HCT116 (cell line): ENCODE measurements around the gene ZNF804A. TPM values are rescaled to one million over a fixed set of nuclear protein-coding genes. Genes with fewer than 3 reads are reported as not detected.

Experiments used
- ATAC-seq: fragments of 200-7000 bp; cut with Tn5 transposase; 2 replicates; pipeline ENCODE4 v1.9.1; 2020; ENCODE audit warnings: mild to moderate bottlenecking, moderate library complexity
- BruUV-seq: library from RNA; stranded (reverse); fragments of 400-500 nt; replicated peaks from 2 replicates; lab custom pipeline; 2021; lab: Mats Ljungman, UMichigan
- CTCF ChIA-PET: fragments of 300-600 bp; sonication (Branson Sonifier 250); formaldehyde crosslinking; loops from one replicate; lab custom pipeline; 2021; ENCODE audit warnings: antibody characterized with exemption; lab: Charles Lee
- POLR2A ChIA-PET: fragments of 300-600, 350-600 bp; sonication (Branson Sonifier 250); formaldehyde crosslinking; loops from one replicate; lab custom pipeline; 2021; ENCODE audit warnings: antibody characterized with exemption; lab: Charles Lee
- RAD21 ChIA-PET, 2 experiments: fragments of 300-600 bp; sonication (Branson Sonifier 250); formaldehyde crosslinking; loops; one replicate each; lab custom pipeline; 2023; ENCODE audit warnings: low total read pairs in 2 of 2; ENCODE audit not compliant: uncharacterized antibody in 2 of 2, unreplicated experiment in 2 of 2, low non-redundant PET in 1 of 2; lab: Charles Lee
- DNase-seq: peaks from one replicate; pipeline ENCODE4 v3.0.0-alpha.2; 2010; ENCODE audit warnings: low read depth, low spot score
- H2AFZ ChIP-seq: fragments of 200-600 bp; shearing (Covaris generic), sonication (generic); 2 replicates; pipeline ENCODE4 v1.6.1; 2017; ENCODE audit warnings: low read depth, mixed run types, mixed read lengths, antibody characterized with exemption, low read length; ENCODE audit not compliant: poor library complexity, severe bottlenecking
- H3K27ac ChIP-seq: 2 replicates; pipeline ENCODE4 v1.5.1; 2012; ENCODE audit warnings: low read depth, low read length
- H3K27me3 ChIP-seq: fragments of 200-600 bp; sonication (generic); 2 replicates; pipeline ENCODE4 v1.6.1; 2016; ENCODE audit warnings: mixed run types, low read length, mixed read lengths; ENCODE audit not compliant: insufficient read depth
- H3K36me3 ChIP-seq, 2 experiments: fragments of 200-500 bp in 1 of 2; fragments of 200-600 bp in 1 of 2; sonication (Bioruptor generic) in 1 of 2; sonication (generic) in 1 of 2; 2 replicates each; pipeline versions ENCODE4 v1.5.1 to v1.6.1; 2014 to 2016; ENCODE audit warnings: low read length in 2 of 2, inconsistent platforms in 1 of 2, mixed read lengths in 1 of 2, mixed run types in 1 of 2; ENCODE audit not compliant: insufficient read depth in 2 of 2, control insufficient read depth in 1 of 2
- H3K4me1 ChIP-seq, 2 experiments: fragments of 200-600 bp in 1 of 2; sonication (generic) in 1 of 2; 2 replicates each; pipeline versions ENCODE4 v1.5.1 to v1.6.1; 2012 to 2017; ENCODE audit warnings: low read length in 2 of 2, inconsistent platforms in 1 of 2, mild to moderate bottlenecking in 1 of 2, mixed read lengths in 1 of 2, mixed run types in 1 of 2, moderate library complexity in 1 of 2; ENCODE audit not compliant: insufficient read depth in 2 of 2, control insufficient read depth in 1 of 2
- H3K4me2 ChIP-seq: fragments of 200-600 bp; sonication (generic); 2 replicates; pipeline ENCODE4 v1.6.1; 2017; ENCODE audit warnings: mixed run types, low read length, mixed read lengths
- H3K4me3 ChIP-seq, 2 experiments: fragments of 200-600 bp in 1 of 2; sonication (generic) in 1 of 2; replicated peaks in 1 of 2; 2 replicates each; pipeline ENCODE4 v1.5.1; 2011 to 2016; ENCODE audit warnings: low read length in 2 of 2, control low read depth in 1 of 2, low read depth in 1 of 2, mild to moderate bottlenecking in 1 of 2, mixed read lengths in 1 of 2, mixed run types in 1 of 2
- H3K79me2 ChIP-seq: fragments of 200-600 bp; sonication (generic); 2 replicates; pipeline ENCODE4 v1.6.1; 2017; ENCODE audit warnings: mild to moderate bottlenecking, mixed run types, low read length, moderate library complexity, mixed read lengths; ENCODE audit not compliant: insufficient read depth
- H3K9ac ChIP-seq: fragments of 200-600 bp; sonication (generic); 2 replicates; pipeline ENCODE4 v1.6.1; 2016; ENCODE audit warnings: low read length, mixed read lengths
- H3K9me2 ChIP-seq: fragments of 200-600 bp; sonication (generic), shearing (Covaris generic); 2 replicates; pipeline ENCODE4 v1.6.1; 2017; ENCODE audit warnings: mixed run types, mild to moderate bottlenecking, moderate library complexity; ENCODE audit not compliant: insufficient read depth
- H3K9me3 ChIP-seq, 2 experiments: fragments of 200-500 bp in 1 of 2; fragments of 200-600 bp in 1 of 2; sonication (Bioruptor generic) in 1 of 2; sonication (generic) in 1 of 2; 2 replicates each; pipeline ENCODE4 v1.6.1; 2014 to 2017; ENCODE audit warnings: low read length in 2 of 2, mixed read lengths in 2 of 2, inconsistent platforms in 1 of 2, low read depth in 1 of 2, mild to moderate bottlenecking in 1 of 2, mixed run types in 1 of 2, moderate library complexity in 1 of 2; ENCODE audit not compliant: control insufficient read depth in 1 of 2, insufficient read depth in 1 of 2
- H4K20me1 ChIP-seq: fragments of 200-600 bp; sonication (generic), shearing (Covaris generic); 2 replicates; pipeline ENCODE4 v1.6.1; 2017; ENCODE audit warnings: mixed run types, mild to moderate bottlenecking, moderate library complexity; ENCODE audit not compliant: insufficient read depth
- CBX3 ChIP-seq: IDR thresholded peaks from 2 replicates; pipeline ENCODE4 v1.6.1; 2012; ENCODE audit warnings: low read depth
- CEBPB ChIP-seq: IDR thresholded peaks from 2 replicates; pipeline ENCODE4 v1.6.1; 2012; ENCODE audit warnings: low read depth
- EGR1 ChIP-seq: IDR thresholded peaks from 2 replicates; pipeline ENCODE4 v1.6.1; 2012; ENCODE audit warnings: low read depth
- ELF1 ChIP-seq: IDR thresholded peaks from 2 replicates; pipeline ENCODE4 v1.6.1; 2012; ENCODE audit warnings: low read depth, borderline replicate concordance
- EZH2 ChIP-seq: fragments of 200-600 bp; sonication (generic); IDR thresholded peaks from 2 replicates; pipeline ENCODE4 v1.6.1; 2017; ENCODE audit warnings: antibody characterized with exemption, mixed run types
- FOSL1 ChIP-seq: IDR thresholded peaks from 2 replicates; pipeline ENCODE4 v1.6.1; 2012; ENCODE audit warnings: low read depth
- JUND ChIP-seq: IDR thresholded peaks from 2 replicates; pipeline ENCODE4 v1.6.1; 2012
- POLR2A ChIP-seq: IDR thresholded peaks from 2 replicates; pipeline ENCODE4 v1.7.0; 2011; ENCODE audit warnings: borderline replicate concordance; ENCODE audit not compliant: insufficient read depth, insufficient read length; ENCODE audit errors: extremely low read depth
- POLR2AphosphoS5 ChIP-seq: IDR thresholded peaks from 2 replicates; pipeline ENCODE4 v1.6.1; 2011; ENCODE audit warnings: mild to moderate bottlenecking, low read depth, low read length, moderate library complexity
- RAD21 ChIP-seq: IDR thresholded peaks from 2 replicates; pipeline ENCODE4 v1.6.1; 2012; ENCODE audit warnings: low read depth, mild to moderate bottlenecking
- SP1 ChIP-seq: IDR thresholded peaks from 2 replicates; pipeline ENCODE4 v1.6.1; 2012; ENCODE audit warnings: low read depth
- TCF7L2 ChIP-seq: IDR thresholded peaks from 2 replicates; pipeline ENCODE4 v1.7.0; 2011; ENCODE audit warnings: borderline replicate concordance, inconsistent platforms; ENCODE audit not compliant: insufficient read depth, insufficient read length; ENCODE audit errors: extremely low read depth
- YY1 ChIP-seq: IDR thresholded peaks from 2 replicates; pipeline ENCODE4 v1.6.1; 2011; ENCODE audit warnings: low read length, low read depth, moderate library complexity, mild to moderate bottlenecking; ENCODE audit not compliant: insufficient replicate concordance; ENCODE audit errors: extremely low read depth
- ZFX ChIP-seq: fragments of 450-650 bp; IDR thresholded peaks from 2 replicates; pipeline ENCODE4 v1.6.1; 2017
- intact Hi-C: fragments of 100-400 bp; cut with micrococcal nuclease; formaldehyde crosslinking; loops from 2 replicates; pipeline ENCODE4 v1.10.0; 2022
- total RNA-seq: library from RNA; stranded (reverse); gene quantifications from one replicate; pipeline ENCODE4 v1.2.1, GENCODE V29; 2021; ENCODE audit not compliant: unreplicated experiment
- TF ChIP-seq, protein P1 (sequence below): IDR thresholded peaks from 2 replicates; pipeline ENCODE4 v1.6.1; 2012

The ZNF804A gene
- total RNA-seq, 1 experiment from 2014 or later: 0.61 TPM

- no peaks in the 10 kb centered on the region for H3K9me3 ChIP-seq
- H3K4me1 ChIP-seq: no peaks in the 10 kb centered on the region
- intact Hi-C loops: no loop called here
- no peak for ATAC-seq
- no peaks in the 10 kb centered on the region for H3K27me3 ChIP-seq
- no peaks in the 10 kb centered on the region for H3K79me2 ChIP-seq
- ChIA-PET RAD21 (no interaction called here), CTCF (no interaction called here), POLR2A (no interaction called here)
- no peak overlapping the region for H2AFZ ChIP-seq
- no peaks in the 10 kb centered on the region; the same call in 1 of the 2 replicates for H4K20me1 ChIP-seq
- no peak for DNase-seq
- no peak overlapping the region for H3K9ac ChIP-seq
- H3K4me2 ChIP-seq: no peak overlapping the region
- H3K9me2 ChIP-seq: no peaks in the 10 kb centered on the region
- H3K4me3 ChIP-seq: no peak overlapping the region
- H3K27ac ChIP-seq: no peak overlapping the region
- H3K36me3 ChIP-seq: no peaks in the 10 kb centered on the region
- BruUV-seq: no TSS peak
- no peak for TF ChIP-seq RAD21
- no peak for TF ChIP-seq ELF1
- TF ChIP-seq, protein P1, sequence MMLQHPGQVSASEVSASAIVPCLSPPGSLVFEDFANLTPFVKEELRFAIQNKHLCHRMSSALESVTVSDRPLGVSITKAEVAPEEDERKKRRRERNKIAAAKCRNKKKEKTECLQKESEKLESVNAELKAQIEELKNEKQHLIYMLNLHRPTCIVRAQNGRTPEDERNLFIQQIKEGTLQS: no peak
- no peak for TF ChIP-seq FOSL1
- TF ChIP-seq SP1: no peak
- TF ChIP-seq EZH2: no peak
- TF ChIP-seq POLR2AphosphoS5: no peak
- no peak for TF ChIP-seq TCF7L2
- TF ChIP-seq ZFX: no peak
- no peak for TF ChIP-seq CEBPB
- TF ChIP-seq EGR1: no peak
- TF ChIP-seq YY1: no peak
- TF ChIP-seq JUND: no peak
- no peak for TF ChIP-seq POLR2A
- no peak for TF ChIP-seq CBX3
- TF ChIP-seq, all 23 proteins: peak for 0
These were observed 98.3 kb downstream of the ZNF804A start for GRCh38 chr2:184696644-184697043.
